ENCODE data around the gene RNF5. TPM values are rescaled to one million over a fixed set of nuclear protein-coding genes. Genes with fewer than 3 reads are reported as not detected.
"Not testable (repeated sequence)": the region's sequence is repeated elsewhere in the genome, so short reads cannot be mapped to it uniquely, and the experiment has no call there.

RNF5 gene
- total RNA-seq, 3 donors from 2014 or later (not counting 1 experiment from before 2014, with no cell fraction given), result 35.1 to 39.2 (median 36.6) TPM

DNA sequence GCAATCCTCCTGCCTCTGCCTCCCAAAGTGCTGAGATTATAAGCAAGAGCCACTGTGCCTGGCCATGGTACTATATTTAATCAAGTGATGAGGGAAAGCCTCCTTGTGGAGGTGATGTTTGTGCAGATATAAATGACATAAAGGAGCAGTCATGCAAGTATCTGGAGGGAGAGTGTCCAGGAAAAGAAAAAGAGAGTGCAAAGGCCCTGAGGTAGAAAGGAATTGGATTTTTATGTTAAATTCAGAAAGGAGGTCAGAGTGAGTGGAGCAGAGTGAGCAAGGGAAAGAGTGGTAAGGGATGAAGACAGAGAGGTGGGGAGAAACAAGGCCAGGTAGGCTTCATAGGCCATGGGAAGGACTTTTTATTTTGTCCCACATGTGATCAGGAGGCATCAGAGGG, 40.8 kb upstream of the RNF5 start:
- Mint-ChIP-seq H3K4me1 (no peaks in the 10 kb centered on the region), H3K9me3 (no peaks in the 10 kb centered on the region), H3K36me3 (no peaks in the 10 kb centered on the region), H3K27ac (no peak overlapping the region), H3K4me3 (no peak overlapping the region), H3K27me3 (ENCODE audit: low read depth in 2 of 2) (peaks cover 14 to 17% of the 10 kb centered on the region in 2 donors)
- ATAC-seq (no peak), DNase-seq (no peak)
- no peak for TF ChIP-seq CTCF (IDR thresholded peaks at IDR 0.05)
- no peaks in the 10 kb centered on the region for H3K27me3 ChIP-seq (ENCODE audit: control insufficient read depth, insufficient read depth, low read length)
- H3K4me1 ChIP-seq (ENCODE audit: control insufficient read depth, insufficient read depth, low read length), result no peaks in the 10 kb centered on the region
- H3K27ac ChIP-seq (ENCODE audit: low read length), result no peak overlapping the region
- no peaks in the 10 kb centered on the region for H3K36me3 ChIP-seq (ENCODE audit: control insufficient read depth, insufficient read depth, low read length)
- H3K4me3 ChIP-seq (ENCODE audit: low read length), result no peak overlapping the region
- intact Hi-C loops (cut with micrococcal nuclease), result no loop called here
- H3K9me3 ChIP-seq (ENCODE audit: control insufficient read depth, insufficient read depth, low read length), result no peaks in the 10 kb centered on the region

GRCh38 chr6:32139590-32139989, 38.6 kb upstream of the RNF5 start:
- WGBS (ENCODE audit: insufficient coverage), result 91% methylated on average over 5 of the region's 5 CpGs
- Mint-ChIP-seq H3K4me1 (no peaks in the 10 kb centered on the region), H3K27ac (no peak overlapping the region), H3K9me3 (no peaks in the 10 kb centered on the region), H3K27me3 (ENCODE audit: low read depth in 2 of 2) (peaks cover 14 to 15% of the 10 kb centered on the region in 2 donors), H3K36me3 (no peaks in the 10 kb centered on the region), H3K4me3 (no peak overlapping the region)
- H3K27me3 ChIP-seq (ENCODE audit: control insufficient read depth, insufficient read depth, low read length), result no peaks in the 10 kb centered on the region
- TF ChIP-seq CTCF (IDR thresholded peaks at IDR 0.05), result no peak
- DNase-seq (no peak), ATAC-seq (no peak)
- no peaks in the 10 kb centered on the region for H3K9me3 ChIP-seq (ENCODE audit: control insufficient read depth, insufficient read depth, low read length)
- H3K36me3 ChIP-seq (ENCODE audit: control insufficient read depth, insufficient read depth, low read length), result no peaks in the 10 kb centered on the region
- no peak overlapping the region for H3K27ac ChIP-seq (ENCODE audit: low read length)
- intact Hi-C loops (cut with micrococcal nuclease), result no loop called here
- no peak overlapping the region for H3K4me3 ChIP-seq (ENCODE audit: low read length)
- H3K4me1 ChIP-seq (ENCODE audit: control insufficient read depth, insufficient read depth, low read length), result no peaks in the 10 kb centered on the region

DNA sequence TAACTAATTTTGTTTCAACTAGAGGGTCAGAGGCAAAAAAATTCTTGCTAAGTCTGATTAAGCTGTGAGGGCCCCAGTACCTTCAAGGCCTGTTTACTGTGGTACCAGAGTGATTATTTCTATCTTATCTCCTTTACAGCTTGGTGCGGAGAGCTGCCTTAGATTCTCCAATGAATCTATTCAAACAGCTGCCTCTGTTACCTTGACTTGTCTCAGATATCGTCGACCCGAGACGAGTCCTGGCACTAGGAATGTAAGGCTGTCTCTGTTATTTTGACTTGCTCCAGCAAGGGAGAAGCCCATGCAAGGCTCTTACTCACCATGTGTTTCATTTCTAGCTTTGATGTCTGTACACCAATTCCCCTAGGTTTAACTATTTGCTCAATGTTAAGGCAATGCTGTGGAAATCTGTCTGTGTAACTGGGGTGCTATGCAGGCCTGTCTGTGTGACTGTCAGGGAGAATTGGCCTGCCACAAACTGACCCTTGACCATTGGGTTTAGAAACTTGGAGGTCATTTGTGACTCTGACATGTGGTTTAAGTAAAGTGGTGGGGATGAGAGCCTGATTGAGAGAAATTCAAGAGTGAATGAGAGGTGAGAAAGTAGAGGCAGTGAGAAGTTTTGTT, 37.7 kb upstream of the RNF5 start:
- 89% methylated on average over 5 of the region's 5 CpGs for WGBS (ENCODE audit: insufficient coverage)
- Mint-ChIP-seq H3K4me3 (no peak overlapping the region), H3K4me1 (no peaks in the 10 kb centered on the region), H3K36me3 (no peaks in the 10 kb centered on the region), H3K27ac (no peak overlapping the region), H3K27me3 (ENCODE audit: low read depth in 2 of 2) (peaks cover 9 to 12% of the 10 kb centered on the region in 2 donors), H3K9me3 (no peaks in the 10 kb centered on the region)
- TF ChIP-seq CTCF (IDR thresholded peaks at IDR 0.05), result no peak
- no peak for ATAC-seq
- intact Hi-C loops (cut with micrococcal nuclease), result no loop called here
- DNase-seq, result no peak
- Histone ChIP-seq H3K4me3 (ENCODE audit: low read length) (no peak overlapping the region), H3K27me3 (ENCODE audit: control insufficient read depth, insufficient read depth, low read length) (no peaks in the 10 kb centered on the region), H3K9me3 (ENCODE audit: control insufficient read depth, insufficient read depth, low read length) (no peaks in the 10 kb centered on the region), H3K27ac (ENCODE audit: low read length) (no peak overlapping the region), H3K4me1 (ENCODE audit: control insufficient read depth, insufficient read depth, low read length) (no peaks in the 10 kb centered on the region), H3K36me3 (ENCODE audit: control insufficient read depth, insufficient read depth, low read length) (no peaks in the 10 kb centered on the region)

GRCh38 chr6:32144238-32144637, 34.0 kb upstream of the RNF5 start:
- H3K27ac ChIP-seq (ENCODE audit: low read length); DNase-seq; H3K9me3 ChIP-seq (ENCODE audit: control insufficient read depth, insufficient read depth, low read length); H3K4me3 ChIP-seq (ENCODE audit: low read length); H3K9me3 Mint-ChIP-seq; H3K27ac Mint-ChIP-seq; H3K4me3 Mint-ChIP-seq; H3K36me3 ChIP-seq (ENCODE audit: control insufficient read depth, insufficient read depth, low read length); intact Hi-C loops (cut with micrococcal nuclease); H3K36me3 Mint-ChIP-seq; ATAC-seq: not testable (repeated sequence)
- peaks cover 19 to 28% of the 10 kb centered on the region in 2 donors for H3K4me1 Mint-ChIP-seq
- WGBS (ENCODE audit: insufficient coverage), result 94% methylated on average over 7 of the region's 7 CpGs
- Histone ChIP-seq H3K27me3 (ENCODE audit: control insufficient read depth, insufficient read depth, low read length) (peaks cover 13% of the 10 kb centered on the region), H3K4me1 (ENCODE audit: control insufficient read depth, insufficient read depth, low read length) (peaks cover 23% of the 10 kb centered on the region)
- H3K27me3 Mint-ChIP-seq (ENCODE audit: low read depth in 2 of 2), result peaks cover 19 to 34% of the 10 kb centered on the region in 2 donors

Data from natural killer cell (primary cell).